Breast epithelium (tissue), 3 donors: ENCODE data around the gene ATP2A1.

Experiments used
- CTCF ChIP-seq, 3 donors: fragments of 450-650 bp; IDR thresholded peaks; one replicate each; pipeline ENCODE4 v1.5.1; 2016 to 2017; ENCODE audit warnings: antibody characterized with exemption in 3 of 3, mild to moderate bottlenecking in 3 of 3, moderate library complexity in 3 of 3
- POLR2A ChIP-seq: fragments of 450-650 bp; IDR thresholded peaks from one replicate; pipeline ENCODE4 v1.6.1; 2016; ENCODE audit warnings: antibody characterized with exemption, mild to moderate bottlenecking, moderate library complexity
- POLR2AphosphoS5 ChIP-seq, 3 donors: sonication (generic); formaldehyde crosslinking; IDR thresholded peaks; one replicate each; pipeline ENCODE4 v1.6.1; 2017; ENCODE audit warnings: antibody characterized with exemption in 3 of 3

DNA sequence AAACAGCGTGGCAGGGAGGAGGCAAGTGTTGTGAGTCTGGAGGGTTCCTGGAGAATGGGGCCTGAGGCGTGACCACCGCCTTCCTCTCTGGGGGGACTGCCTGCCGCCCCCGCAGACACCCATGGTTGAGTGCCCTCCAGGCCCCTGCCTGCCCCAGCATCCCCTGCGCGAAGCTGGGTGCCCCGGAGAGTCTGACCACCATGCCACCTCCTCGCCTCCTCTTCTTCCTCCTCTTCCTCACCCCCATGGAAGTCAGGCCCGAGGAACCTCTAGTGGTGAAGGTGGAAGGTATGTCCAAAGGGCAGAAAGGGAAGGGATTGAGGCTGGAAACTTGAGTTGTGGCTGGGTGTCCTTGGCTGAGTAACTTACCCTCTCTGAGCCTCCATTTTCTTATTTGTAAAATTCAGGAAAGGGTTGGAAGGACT, 53.5 kb downstream of the ATP2A1 start, which contains the start of gene CD19:
- no peak for TF ChIP-seq POLR2A
- no peak for TF ChIP-seq POLR2AphosphoS5 (IDR thresholded peaks at IDR 0.05)
- TF ChIP-seq CTCF (IDR thresholded peaks at IDR 0.05) = no peak
